Coronary artery (tissue), 2 donors: ENCODE data around the gene APH1B.

Source experiments
- DNase-seq: peaks from one replicate; pipeline ENCODE4 v3.0.0-alpha.2; 2017; ENCODE audit warnings: low spot score
- H3K27ac ChIP-seq, 2 donors: fragments of 200-600 bp; sonication (generic); one replicate each; pipeline ENCODE4 v1.5.1; 2016 to 2019
- H3K4me3 ChIP-seq: fragments of 200-600 bp; sonication (generic); 2 replicates; pipeline ENCODE4 v1.5.1; 2016; ENCODE audit warnings: mild to moderate bottlenecking, moderate library complexity
- TF ChIP-seq, protein P1 (sequence below): fragments of 200-600 bp; sonication (generic); IDR thresholded peaks from one replicate; pipeline ENCODE4 v1.5.1; 2019; ENCODE audit warnings: antibody characterized with exemption

Gene APH1B

GRCh38 chr15:63354821-63355650 is 77.6 kb downstream of the APH1B start:
- DNase-seq, result no peak
- H3K27ac ChIP-seq, result no peak overlapping the region
- no peak overlapping the region for H3K4me3 ChIP-seq
- TF ChIP-seq, protein P1, sequence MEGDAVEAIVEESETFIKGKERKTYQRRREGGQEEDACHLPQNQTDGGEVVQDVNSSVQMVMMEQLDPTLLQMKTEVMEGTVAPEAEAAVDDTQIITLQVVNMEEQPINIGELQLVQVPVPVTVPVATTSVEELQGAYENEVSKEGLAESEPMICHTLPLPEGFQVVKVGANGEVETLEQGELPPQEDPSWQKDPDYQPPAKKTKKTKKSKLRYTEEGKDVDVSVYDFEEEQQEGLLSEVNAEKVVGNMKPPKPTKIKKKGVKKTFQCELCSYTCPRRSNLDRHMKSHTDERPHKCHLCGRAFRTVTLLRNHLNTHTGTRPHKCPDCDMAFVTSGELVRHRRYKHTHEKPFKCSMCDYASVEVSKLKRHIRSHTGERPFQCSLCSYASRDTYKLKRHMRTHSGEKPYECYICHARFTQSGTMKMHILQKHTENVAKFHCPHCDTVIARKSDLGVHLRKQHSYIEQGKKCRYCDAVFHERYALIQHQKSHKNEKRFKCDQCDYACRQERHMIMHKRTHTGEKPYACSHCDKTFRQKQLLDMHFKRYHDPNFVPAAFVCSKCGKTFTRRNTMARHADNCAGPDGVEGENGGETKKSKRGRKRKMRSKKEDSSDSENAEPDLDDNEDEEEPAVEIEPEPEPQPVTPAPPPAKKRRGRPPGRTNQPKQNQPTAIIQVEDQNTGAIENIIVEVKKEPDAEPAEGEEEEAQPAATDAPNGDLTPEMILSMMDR, result no peak

DNA sequence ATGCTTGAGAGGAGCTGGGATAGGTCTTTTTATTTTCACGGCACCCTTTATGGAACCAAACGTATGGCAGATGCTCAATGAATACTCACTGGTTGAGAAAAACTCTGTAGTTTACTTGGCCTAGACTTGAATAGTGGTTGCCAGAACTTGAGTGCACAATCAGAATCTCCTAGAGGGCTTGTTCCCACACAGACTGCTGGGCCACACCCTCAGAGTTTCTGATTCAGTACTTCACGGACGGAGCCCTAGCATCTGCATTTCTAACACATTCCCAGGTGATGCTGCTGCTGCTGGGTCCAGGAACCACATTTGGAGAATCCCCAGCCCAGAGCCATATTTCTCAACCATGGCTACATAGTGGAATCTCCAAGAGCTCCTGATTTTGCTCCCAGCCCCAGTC is 79.7 kb downstream of the APH1B start:
- H3K27ac ChIP-seq, result no peak overlapping the region
- TF ChIP-seq, protein P1, result no peak
- DNase-seq, result no peak
- H3K4me3 ChIP-seq, result no peak overlapping the region

DNA sequence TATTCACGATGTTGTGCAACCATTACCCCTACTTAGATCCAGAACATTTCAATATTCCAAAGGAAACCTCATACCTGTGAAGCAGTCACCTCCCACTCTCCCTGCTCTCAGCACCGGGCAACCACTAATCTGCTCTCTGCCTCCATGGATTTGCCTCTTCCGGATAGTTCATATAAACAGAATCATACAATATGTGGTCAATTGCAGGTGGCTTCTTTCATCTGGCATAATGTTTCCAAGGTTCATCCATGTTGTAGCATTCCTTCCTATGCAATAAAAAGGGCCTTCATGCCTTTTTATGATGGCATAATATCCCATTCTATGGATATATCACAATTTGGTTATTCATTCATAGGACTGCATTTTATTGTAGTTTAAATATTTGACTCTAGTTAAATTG is 80.3 kb downstream of the APH1B start:
- DNase-seq, result no peak
- TF ChIP-seq, protein P1, result no peak

GRCh38 chr15:63358241-63359029 is 81.0 kb downstream of the APH1B start:
- no peak for DNase-seq
- Histone ChIP-seq H3K4me3 (no peak overlapping the region), H3K27ac (no peak overlapping the region)
- TF ChIP-seq, protein P1, result no peak

More for the DNA sequence above, 80.3 kb downstream of the APH1B start:
- Histone ChIP-seq H3K27ac (no peak overlapping the region), H3K4me3 (no peak overlapping the region)
